ENCODE data around the gene SEMA4A. TPM values are rescaled to one million over a fixed set of nuclear protein-coding genes. Genes with fewer than 3 reads are reported as not detected.
"Not testable (repeated sequence)": the region's sequence is repeated elsewhere in the genome, so short reads cannot be mapped to it uniquely, and the experiment has no call there.

The SEMA4A gene
- polyA plus RNA-seq, 1 donor = 4.8 TPM

DNA sequence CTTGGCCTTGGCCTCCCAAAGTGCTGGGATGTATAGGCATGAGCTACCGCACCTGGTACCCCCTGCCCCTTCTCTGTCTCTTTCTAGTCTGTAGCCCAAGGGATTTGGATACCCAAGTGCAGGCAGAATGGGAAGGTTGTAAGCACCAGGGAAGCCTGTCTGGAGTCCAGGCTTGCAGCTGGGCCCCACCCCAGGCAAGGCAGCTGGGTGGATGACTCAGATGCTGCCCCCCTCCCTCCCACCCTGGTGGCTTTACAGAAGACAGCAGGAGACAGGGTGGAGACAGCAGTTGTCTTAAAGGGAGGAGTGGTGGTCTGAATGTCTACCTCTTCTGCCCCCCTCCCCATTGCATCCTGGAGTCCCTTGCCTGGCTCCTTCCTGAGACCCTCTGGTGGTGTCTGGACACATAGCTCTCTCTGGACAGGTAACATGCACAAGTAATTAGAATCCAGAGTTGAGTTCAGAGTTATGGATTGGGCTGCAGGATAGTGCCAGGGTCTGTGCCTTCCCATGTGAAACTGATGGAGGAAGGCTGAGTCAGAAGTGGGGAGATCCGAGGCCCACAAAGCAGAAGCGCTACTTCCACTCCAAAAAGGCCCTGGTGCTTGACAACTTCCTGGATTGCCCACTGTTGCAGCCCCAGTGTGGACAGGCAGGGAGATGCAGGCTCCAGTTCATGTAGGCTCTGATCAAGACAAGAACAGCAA, 33.7 kb upstream of the SEMA4A start:
- DNase-seq = no peak

DNA sequence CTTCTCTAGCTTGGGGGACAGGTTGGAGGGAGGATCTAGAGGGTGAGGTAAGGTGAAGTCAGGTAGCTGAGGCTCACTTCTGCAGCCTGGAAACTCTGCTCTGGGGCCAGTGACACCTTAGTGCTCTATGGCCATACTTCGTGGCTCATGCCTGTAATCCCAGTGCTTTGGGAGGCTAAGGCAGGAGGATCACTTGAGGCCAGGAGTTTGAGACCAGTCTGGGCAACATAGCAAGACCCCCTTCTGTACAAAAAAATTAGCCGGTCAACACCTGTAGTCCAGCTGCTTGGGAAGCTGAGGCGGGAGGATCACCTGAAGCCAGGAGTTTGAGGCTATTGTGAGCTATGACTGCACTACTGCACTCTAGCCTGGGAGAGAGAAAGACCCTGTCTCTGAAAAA, 33.1 kb upstream of the SEMA4A start:
- DNase-seq = no peak

DNA sequence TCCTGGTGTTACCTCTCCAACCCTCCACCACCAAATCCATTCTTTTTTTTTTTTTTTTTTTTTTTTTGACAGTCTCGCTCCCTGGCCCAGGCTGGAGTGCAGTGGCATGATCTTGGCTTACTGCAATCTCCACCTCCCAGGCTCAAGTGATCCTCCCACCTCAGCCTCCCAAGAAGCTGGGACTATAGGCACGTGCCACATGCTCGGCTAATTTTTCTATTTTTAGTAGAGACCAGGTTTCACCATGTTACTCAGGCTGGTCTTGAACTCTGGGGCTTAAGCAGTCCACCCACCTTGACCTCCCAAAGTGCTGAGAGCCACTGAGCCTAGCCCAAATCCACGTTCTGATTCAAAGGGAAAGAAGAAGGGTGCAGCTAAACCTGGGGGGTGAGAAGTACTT, 32.4 kb upstream of the SEMA4A start:
- DNase-seq = not testable (repeated sequence)

DNA sequence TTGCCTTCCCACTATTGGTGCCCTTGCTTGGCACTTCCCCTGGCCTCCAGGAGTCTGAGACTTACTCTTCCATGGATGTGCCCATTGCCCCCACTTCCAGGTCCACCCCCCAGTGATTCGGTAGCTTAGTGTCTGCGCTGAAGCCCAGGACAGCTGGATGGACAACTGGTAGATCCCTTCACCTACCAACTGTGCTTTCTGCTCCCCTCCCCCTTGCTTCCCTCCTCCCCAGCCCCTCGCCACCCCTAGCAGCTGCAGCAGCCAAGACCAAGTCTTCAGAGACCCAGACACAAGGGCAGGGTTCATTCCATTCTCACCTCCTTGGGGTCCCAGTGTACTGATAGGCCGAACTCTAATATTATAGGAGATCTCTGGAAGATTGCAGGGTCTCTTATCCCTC, 31.9 kb upstream of the SEMA4A start:
- no peak for DNase-seq

DNA sequence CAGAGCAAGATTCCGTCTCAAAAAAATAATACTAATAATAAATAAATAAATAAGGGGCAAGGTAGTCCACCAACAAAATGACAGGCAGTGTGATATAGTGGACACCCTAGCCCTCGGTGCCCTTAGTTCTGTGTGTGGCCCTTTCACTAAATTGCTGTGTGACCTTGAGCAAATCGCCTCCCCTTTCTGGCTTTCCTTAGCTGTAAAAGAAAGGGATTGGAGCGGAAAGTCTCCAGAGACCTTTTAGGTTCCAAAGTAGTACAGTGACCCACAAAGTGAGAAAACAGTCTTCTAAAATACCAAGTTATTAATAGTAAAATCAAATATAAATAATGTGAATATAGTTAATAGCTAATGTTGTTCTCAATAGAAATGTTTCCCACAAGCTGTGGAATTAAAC, 31.3 kb upstream of the SEMA4A start:
- no peak for DNase-seq

DNA sequence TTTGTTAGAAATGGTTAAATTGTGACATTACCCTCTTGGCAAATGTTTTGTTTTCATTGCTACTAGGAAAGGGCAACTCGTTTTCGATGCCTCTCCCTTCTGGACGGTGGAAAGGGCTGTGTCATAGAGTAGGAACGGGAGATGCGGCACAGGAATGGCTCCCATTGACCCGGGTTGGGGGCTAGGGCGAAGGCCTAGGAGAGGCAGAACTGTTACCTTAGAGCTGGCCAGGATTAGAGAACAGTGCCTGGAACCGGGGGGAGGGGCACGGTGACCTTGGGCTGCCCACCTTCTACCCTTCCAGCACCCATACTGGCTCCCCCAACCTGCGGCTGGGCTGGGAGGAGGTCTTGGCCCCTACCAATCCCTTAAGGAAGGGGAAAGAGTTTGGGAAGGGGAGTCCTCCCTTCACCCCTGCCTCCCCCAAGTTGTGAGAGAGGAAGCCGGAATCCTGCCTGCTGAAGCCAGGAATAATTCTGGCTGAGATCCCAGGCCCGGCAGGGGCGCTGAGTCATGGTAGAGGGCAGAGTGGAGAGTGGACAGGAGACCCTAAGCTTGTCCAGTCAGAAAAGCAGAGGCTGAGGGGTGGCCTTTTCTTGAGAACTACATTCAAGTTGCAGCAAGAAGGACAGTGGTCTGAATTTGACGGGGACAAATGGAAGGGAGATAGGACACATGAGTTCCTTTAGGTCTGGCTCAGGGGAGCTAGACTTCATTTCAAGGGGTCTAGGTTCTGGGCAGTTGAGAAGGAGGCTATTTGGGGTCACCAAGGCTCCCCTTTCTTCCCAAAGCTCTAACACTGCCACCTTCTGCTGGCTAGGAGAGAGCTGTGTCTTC, 30.6 kb upstream of the SEMA4A start:
- DNase-seq = peak; percentile 79

DNA sequence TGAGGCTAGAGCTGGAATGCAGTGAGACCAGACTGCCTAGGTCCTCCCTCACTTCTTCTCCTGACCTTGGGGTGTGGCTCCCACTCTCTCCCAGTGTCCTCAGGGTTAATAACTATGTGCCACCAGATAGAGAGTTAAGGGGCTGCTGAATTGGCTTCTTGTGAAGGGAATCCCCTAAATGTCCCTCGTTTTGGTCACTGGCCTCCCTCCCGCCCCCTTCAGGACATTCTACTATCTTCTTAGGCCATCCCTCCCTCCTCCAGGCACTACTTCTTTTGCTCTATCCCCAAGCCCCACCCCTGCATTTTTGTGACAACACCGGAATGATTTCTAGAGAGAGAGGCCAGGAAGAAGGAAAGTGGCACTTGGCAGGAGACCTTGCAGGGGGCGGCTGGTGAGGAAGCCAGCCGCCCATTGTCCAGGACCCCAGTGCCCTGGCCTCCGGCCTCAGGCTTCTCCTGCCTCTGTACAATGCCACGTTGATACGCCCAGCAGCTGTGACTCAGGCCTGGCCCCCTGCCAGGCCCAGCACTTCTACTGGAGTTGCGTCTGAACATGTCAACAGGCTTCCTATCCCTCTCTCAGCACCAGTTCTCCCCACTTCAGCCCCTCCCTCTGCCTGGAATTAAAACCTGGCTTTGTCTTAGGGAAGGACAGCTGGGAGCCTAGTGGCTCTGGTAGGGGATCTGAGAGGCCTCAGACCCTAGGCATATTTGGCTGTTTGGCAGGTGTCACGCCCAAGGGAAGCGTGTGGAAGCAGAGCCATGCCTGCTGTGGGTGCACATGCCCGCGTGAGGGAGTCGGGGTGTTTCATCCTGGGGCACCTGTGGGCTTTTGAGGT, 29.8 kb upstream of the SEMA4A start:
- DNase-seq = peak; percentile 99

DNA sequence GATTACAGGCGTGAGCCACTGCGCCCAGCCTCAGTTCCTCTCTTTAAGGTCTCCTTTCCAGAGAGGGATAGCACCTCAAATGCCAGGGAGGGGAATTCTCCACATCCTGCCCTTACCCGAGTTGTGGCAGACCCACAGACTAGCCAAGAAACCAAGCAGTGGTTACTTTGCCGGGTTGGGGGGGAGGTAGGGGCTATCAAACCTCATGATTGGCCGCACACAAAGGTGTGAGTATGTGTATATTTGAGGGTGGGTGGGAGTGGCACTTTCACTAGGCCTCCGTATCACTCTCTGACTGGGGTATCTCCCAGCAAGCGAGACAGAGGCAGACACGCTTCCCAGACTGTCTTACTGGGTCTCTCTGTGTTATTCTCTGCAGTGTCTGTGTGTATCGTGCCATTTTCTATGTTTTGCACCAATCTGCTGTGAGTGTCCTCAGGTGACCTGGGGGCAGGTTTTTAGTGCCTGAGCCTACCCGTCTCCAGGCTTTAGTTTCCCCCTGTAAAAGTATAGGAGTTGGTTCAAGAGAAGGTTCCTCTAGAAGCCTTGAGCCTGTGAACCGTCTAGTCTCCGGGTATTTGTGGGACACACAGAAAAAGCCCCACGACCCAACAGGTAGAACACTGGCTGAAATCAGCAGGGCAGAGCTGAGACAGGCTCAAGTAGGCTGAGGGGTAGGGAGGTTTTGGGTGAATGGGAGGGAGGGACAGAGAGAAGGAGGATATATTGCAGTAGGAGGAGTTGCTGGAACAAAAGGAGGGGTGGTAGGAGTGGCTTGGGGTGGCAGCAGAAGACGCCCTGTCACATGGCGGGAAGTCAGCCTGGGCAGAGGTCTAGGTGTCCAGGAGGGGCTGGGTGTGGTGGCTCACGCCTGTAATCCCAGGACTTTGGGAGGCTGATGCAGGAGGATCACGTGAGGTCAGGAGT, 28.6 kb upstream of the SEMA4A start:
- no peak for DNase-seq

DNA sequence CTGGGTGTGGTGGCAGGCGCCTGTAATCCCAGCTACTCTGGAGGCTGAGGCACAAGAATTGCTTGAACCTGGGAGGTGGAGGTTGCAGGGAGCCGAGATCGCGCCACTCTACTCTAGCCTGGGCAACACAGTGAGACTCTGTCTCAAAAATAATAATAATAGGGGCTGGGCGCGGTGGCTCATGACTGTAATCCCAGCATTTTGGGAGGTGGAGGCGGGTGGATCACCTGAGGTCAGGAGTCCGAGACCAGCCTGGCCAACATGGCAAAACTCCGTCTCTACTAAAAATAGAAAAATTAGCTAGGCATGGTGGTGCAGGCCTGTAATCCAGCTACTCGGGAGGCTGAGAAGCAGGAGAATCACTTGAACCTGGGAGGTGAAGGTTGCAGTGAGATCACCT, 27.8 kb upstream of the SEMA4A start:
- not testable (repeated sequence) for DNase-seq

DNA sequence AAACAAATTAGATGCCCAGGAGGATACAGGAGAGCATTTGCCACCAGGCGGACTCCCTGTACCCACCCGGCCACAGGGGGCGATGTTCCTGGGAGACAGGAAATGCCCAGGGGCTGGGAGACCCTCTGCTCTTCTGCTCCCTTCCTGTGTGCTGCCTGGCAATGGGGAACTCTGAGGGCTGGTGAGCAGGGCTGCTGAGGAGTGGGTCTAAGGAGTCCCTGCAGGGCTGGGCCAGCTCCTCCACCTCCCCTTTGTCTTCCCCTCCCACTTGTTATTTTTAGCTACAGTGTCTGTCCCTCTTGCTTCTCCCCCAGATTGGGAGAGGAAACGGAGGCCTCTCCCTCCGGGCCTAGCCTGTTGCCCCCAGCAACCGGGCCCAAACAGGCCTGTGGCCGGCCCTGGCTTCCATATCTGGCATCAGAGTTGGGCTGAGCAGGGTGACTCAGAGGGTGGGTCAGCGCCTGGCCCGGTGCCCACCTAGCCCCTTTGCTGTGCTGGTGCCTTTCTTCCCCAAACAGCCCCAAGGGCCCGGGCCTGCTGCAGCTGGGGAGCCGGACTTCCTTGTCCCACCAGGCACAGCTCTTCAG, 27.2 kb upstream of the SEMA4A start:
- DNase-seq = peak; percentile 87

DNA sequence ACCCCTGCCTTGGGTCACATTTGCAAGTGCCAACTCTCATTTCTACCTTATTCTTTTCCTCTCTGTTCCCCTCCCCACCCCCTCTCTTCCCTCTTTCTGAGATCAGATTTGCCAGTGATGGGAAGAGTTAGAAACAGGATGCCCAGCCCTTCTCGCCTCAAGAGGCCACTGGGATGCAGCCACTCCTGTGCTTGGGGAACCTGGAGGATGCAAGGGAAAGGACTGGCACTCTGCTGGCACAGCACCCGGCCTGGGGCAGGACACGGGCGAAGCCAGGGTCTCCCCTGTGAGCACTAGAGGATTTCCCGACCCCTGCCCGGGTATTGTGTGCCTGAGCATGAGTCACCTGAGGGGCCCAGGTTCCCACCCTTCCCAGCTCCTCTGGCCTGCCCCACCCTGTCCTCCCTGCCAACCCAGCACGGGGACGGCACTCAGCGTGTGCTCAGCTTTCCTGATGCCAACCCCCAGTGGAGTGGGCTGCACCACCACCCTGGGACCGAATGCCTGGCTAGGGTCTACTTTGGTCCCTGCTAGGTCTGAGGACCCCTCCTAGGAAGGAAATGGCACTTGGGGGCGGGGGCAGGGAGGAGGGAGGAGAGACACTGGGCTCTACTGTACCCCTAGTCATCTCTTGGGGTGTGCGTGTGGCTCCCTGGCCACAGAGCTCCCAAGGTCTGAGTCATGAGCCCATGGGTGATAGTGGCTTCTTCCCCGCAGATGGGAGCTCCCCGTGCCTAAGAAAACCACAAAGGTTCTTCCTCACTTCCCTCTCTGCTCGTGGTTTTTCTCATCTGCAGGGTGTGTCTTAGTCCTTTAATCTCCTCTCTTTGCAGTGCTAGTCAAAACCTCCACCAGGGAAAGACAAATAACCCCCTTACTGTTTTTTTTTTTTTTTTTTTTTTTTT, 26.5 kb upstream of the SEMA4A start:
- DNase-seq = no peak

DNA sequence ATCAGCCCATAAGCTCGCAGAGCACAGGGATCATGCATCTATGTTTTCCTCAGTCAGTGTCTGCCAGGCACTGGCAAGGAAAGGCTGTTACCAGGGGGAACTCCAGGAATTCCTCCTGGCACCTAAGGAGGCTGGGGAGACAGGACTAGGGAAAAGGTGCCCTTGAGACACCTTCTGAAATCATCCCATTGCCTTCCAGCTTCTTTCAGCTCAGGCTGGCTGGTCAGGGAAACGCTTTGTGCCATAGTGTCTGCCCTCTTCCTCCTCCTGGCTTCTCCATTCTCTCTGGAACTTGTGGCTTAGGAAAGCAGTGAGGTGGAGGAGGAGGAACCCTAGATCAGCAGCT, 25.1 kb upstream of the SEMA4A start:
- no peak for DNase-seq

DNA sequence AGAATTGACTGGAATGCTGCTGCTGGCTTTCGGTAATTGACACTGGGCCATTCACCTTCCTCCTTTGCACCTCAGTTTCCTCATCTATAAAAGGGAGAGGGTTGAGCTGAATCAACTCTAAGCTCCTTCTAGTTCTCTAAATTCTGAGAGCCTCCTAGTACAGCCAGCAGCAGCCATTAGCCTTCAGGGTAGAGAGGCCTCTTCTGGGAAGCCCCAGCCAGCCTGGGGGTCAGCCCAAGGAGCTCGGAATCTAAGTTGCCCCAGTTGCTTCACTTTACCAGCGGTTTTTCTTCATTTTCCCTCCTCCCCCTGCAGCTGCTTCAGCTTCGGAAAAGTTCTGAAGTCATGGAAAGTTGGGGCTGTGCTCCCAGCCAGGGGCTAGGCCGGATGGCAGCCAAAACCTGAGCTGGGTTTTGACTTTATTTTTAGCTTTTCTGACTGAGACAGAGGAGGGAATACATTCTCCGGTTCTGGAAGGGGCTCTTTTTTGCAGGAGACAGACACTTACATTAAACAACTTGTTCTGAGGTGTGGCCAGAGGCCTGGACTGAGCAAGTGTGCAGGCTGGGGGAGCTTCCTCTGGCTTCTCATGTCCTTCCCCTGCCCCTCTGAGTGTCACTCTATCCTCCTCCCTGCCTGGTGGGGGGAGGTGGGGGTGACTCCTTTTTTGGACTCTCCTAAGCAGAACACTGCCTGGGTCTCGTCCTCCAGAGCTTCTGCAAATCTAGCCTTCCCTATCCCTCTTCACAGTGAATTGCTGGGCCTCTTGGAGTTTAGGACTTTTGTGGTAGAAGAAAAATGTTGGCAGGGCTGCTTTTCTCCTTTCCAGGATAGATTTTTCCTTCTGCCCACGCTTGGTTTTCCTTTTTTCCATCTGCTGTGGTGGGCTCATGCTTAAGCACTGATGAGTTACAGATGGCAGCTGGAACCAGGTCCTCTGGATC, 24.5 kb upstream of the SEMA4A start:
- DNase-seq = peak; percentile 95

DNA sequence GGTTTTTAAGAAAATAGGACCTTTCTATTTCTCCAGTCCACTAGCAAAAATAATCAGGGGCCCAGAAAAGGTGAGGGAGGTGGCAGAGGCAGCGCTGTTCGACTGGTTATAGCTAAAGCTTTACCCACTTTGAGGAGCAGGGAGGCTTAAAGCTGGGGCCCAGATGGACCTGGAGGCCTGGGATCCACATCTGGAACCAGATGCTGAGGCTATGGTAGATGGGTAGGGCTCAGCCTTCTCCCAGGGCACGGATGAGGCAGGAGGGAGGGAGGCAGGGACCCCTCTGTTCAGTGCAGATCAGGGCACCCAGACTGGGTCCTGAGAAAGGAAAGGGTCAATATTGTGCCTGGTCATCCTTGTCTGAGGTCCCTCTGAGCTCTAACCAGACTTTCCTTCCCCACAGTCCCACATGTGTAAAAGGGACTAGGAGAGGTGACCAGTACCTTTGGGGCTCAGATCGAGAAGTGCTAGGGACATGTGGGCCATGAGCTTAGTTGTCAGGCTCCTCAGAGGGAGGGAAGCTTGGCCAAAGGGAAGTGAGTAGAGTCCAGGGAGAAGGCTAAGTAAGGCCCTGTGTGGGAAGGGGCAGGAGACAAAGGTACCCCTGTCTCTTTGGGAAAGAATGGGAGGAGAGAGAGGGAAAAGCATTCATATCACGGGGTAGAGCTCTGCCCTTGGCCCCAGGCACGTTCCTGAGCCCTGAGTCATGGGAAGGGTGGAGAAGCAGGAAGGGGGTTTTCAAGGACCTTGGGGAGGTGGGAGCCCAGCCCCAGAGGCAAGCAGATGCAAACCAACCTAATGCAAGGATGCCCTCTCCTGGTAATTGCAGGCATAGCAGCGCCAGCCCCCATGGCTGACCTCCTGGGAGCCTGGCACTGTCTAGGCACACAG, 23.5 kb upstream of the SEMA4A start:
- peak; percentile 86 for DNase-seq

DNA sequence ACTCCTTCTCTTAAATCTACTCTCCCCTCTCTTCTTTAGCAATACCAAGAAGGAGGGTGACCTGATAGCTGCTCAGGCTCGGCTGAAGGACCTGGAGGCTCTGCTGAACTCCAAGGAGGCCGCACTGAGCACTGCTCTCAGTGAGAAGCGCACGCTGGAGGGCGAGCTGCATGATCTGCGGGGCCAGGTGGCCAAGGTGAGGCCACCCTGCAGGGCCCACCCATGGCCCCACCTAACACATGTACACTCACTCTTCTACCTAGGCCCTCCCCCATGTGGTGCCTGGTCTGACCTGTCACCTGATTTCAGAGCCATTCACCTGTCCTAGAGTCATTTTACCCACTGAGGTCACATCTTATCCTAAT, 22.8 kb upstream of the SEMA4A start:
- DNase-seq = no peak

DNA sequence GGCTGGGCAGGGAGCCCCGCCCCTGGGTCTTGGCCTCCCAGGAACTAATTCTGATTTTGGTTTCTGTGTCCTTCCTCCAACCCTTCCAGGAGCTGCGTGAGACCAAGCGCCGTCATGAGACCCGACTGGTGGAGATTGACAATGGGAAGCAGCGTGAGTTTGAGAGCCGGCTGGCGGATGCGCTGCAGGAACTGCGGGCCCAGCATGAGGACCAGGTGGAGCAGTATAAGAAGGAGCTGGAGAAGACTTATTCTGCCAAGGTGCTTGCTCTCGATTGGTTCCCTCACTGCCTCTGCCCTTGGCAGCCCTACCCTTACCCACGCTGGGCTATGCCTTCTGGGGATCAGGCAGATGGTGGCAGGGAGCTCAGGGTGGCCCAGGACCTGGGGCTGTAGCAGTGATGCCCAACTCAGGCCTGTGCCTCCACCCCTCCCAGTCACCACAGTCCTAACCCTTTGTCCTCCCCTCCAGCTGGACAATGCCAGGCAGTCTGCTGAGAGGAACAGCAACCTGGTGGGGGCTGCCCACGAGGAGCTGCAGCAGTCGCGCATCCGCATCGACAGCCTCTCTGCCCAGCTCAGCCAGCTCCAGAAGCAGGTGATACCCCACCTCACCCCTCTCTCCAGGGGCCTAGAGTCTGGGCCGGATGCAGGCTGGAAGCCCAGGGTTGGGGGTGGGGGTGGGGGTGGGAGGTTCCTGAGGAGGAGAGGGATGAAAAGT, 18.5 kb upstream of the SEMA4A start:
- DNase-seq = no peak

All from hindlimb muscle (tissue), 1 donor.